Keratinocyte (primary cell): ENCODE data around the gene AEN. TPM values are rescaled to one million over a fixed set of nuclear protein-coding genes. Genes with fewer than 3 reads are reported as not detected.

ENCODE experiments used
- DNase-seq: peaks from one replicate; pipeline ENCODE4 v3.0.0-alpha.2; 2011; ENCODE audit warnings: low read depth, missing footprints, low spot score
- FAIRE-seq: peaks from 2 replicates; lab custom pipeline; 2011; peaks lifted over from hg19 to GRCh38; lab: Jason Lieb, UNC
- H2AFZ ChIP-seq: 2 replicates; pipeline ENCODE4 v1.6.0; 2012; ENCODE audit warnings: low read length, control low read depth, inconsistent platforms; ENCODE audit not compliant: control insufficient read depth
- H3K27ac ChIP-seq: 2 replicates; pipeline ENCODE4 v1.5.1; 2011; ENCODE audit warnings: low read length; ENCODE audit not compliant: control insufficient read depth, insufficient read depth
- H3K27me3 ChIP-seq: 3 replicates; pipeline ENCODE4 v1.6.0; 2011; ENCODE audit warnings: low read length; ENCODE audit not compliant: control insufficient read depth, insufficient read depth; ENCODE audit errors: extremely low read depth
- H3K36me3 ChIP-seq, 2 experiments: 2 replicates in 1 of 2; 3 replicates in 1 of 2; pipeline ENCODE4 v1.5.1; 2011; ENCODE audit warnings: low read length in 2 of 2, mild to moderate bottlenecking in 1 of 2; ENCODE audit not compliant: control insufficient read depth in 2 of 2, insufficient read depth in 2 of 2; ENCODE audit errors: extremely low read depth in 1 of 2
- H3K4me1 ChIP-seq: 3 replicates; pipeline ENCODE4 v1.5.1; 2011; ENCODE audit warnings: low read length; ENCODE audit not compliant: control insufficient read depth, insufficient read depth; ENCODE audit errors: extremely low read depth
- H3K4me2 ChIP-seq: 3 replicates; pipeline ENCODE4 v1.6.0; 2011; ENCODE audit warnings: low read depth, low read length; ENCODE audit not compliant: control insufficient read depth, insufficient read depth; ENCODE audit errors: extremely low read depth
- H3K4me3 ChIP-seq, 3 experiments: fragments of 200-600 bp in 1 of 3; sonication (generic) in 1 of 3; 2 replicates in 2 of 3; 3 replicates in 1 of 3; pipeline ENCODE4 v1.5.1; 2011 to 2016; ENCODE audit warnings: low read length in 3 of 3, mild to moderate bottlenecking in 3 of 3, control low read depth in 2 of 3, inconsistent platforms in 1 of 3, low read depth in 1 of 3, mixed read lengths in 1 of 3, mixed run types in 1 of 3, moderate library complexity in 1 of 3; ENCODE audit not compliant: control insufficient read depth in 2 of 3, insufficient read depth in 2 of 3; ENCODE audit errors: extremely low read depth in 1 of 3
- H3K79me2 ChIP-seq: 2 replicates; pipeline ENCODE4 v1.6.0; 2012; ENCODE audit warnings: low read length; ENCODE audit not compliant: control insufficient read depth, insufficient read depth
- H3K9ac ChIP-seq: 3 replicates; pipeline ENCODE4 v1.6.0; 2011; ENCODE audit warnings: low read length; ENCODE audit not compliant: control insufficient read depth, insufficient read depth; ENCODE audit errors: extremely low read depth
- H3K9me1 ChIP-seq: 3 replicates; pipeline ENCODE4 v1.6.0; 2011; ENCODE audit warnings: low read length; ENCODE audit not compliant: control insufficient read depth, insufficient read depth; ENCODE audit errors: extremely low read depth
- H3K9me3 ChIP-seq: 2 replicates; pipeline ENCODE4 v1.5.1; 2012; ENCODE audit warnings: low read depth, low read length; ENCODE audit not compliant: control insufficient read depth
- H4K20me1 ChIP-seq: 3 replicates; pipeline ENCODE4 v1.6.0; 2011; ENCODE audit warnings: low read length; ENCODE audit not compliant: control insufficient read depth, insufficient read depth; ENCODE audit errors: extremely low read depth
- EZH2 ChIP-seq: IDR thresholded peaks from one replicate; pipeline ENCODE4 v1.6.1; 2012; ENCODE audit warnings: inconsistent platforms, mild to moderate bottlenecking, low read length, moderate library complexity
- dilution Hi-C: fragments of 300-500 bp; cut with MboI; formaldehyde crosslinking; loops from one replicate; pipeline ENCODE4 v1.7.0; 2020; ENCODE audit warnings: low sequenced_read_pairs; ENCODE audit not compliant: extremely low pct_ligation_motif_present
- polyA plus RNA-seq, 5 experiments: library from polyadenylated mRNA; depleted of rRNA in 3 of 5; stranded (reverse) in 3 of 5; stranded (forward) in 1 of 5; unstranded in 1 of 5; fragments of >200 nt; gene quantifications; 1 replicate in 1 of 5; 2 replicates in 3 of 5; 3 replicates in 1 of 5; pipeline versions ENCODE4 v1.2.1 to v1.2.3, GENCODE V29; 2011 to 2012; ENCODE audit warnings: missing spikeins in 2 of 5, low read depth in 1 of 5, low replicate concordance in 1 of 5
- TF ChIP-seq, protein P1 (sequence below), 3 experiments: IDR thresholded peaks in 1 of 3; conservative IDR thresholded peaks in 1 of 3; optimal IDR thresholded peaks in 1 of 3; 2 replicates in 2 of 3; 3 replicates in 1 of 3; pipeline versions ENCODE3 to v1.5.1; 2011; ENCODE audit warnings: low read length in 3 of 3, mild to moderate bottlenecking in 3 of 3, moderate library complexity in 2 of 3, control low read depth in 1 of 3, inconsistent platforms in 1 of 3; ENCODE audit not compliant: insufficient read depth in 2 of 3; ENCODE audit errors: extremely low read depth in 1 of 3

The AEN gene
- polyA plus RNA-seq, 1 donor (not counting 4 experiments of a cell fraction or from before 2014, with no cell fraction given) = 27.5 TPM

DNA sequence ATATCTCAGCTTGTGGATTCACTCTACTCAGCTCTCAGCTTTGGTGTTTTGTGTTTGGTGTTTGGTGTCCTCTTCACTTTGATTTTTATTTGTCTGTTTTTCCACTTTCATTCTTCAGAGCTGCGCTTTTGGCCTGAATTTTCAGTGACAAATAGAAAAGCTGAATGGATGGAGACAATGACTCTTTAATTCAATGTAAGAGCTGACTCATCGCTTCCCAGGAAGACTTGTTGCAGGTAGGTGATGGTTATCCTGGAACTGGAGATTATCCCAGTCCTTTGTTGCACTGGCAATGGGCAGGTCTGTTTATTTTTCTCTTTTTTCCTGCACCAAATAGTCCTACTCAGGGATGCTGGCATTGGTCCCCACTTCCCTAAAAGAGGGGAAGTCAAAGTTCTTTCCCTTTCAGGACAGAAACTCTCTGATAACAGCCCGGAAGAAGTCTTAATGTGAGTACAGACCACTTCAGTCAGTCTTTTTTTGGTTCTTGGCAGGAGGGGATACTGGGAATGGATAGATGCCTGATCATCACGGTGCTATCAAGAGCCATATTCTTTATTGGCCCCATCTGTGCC is 12.4 kb upstream of the AEN start:
- Histone ChIP-seq H3K4me2 (no peak overlapping the region), H3K79me2 (no peaks in the 10 kb centered on the region), H3K9me3 (no peaks in the 10 kb centered on the region), H3K36me3 (no peaks in the 10 kb centered on the region), H3K27ac (no peak overlapping the region), H4K20me1 (no peaks in the 10 kb centered on the region), H3K4me3 (no peak overlapping the region), H3K4me1 (peaks cover 4% of the 10 kb centered on the region), H3K9me1 (no peaks in the 10 kb centered on the region), H3K9ac (no peak overlapping the region), H3K27me3 (peaks cover 54% of the 10 kb centered on the region), H2AFZ (no peak overlapping the region)
- FAIRE-seq (no peak), DNase-seq (no peak)
- TF ChIP-seq EZH2 = no peak
- TF ChIP-seq, protein P1, sequence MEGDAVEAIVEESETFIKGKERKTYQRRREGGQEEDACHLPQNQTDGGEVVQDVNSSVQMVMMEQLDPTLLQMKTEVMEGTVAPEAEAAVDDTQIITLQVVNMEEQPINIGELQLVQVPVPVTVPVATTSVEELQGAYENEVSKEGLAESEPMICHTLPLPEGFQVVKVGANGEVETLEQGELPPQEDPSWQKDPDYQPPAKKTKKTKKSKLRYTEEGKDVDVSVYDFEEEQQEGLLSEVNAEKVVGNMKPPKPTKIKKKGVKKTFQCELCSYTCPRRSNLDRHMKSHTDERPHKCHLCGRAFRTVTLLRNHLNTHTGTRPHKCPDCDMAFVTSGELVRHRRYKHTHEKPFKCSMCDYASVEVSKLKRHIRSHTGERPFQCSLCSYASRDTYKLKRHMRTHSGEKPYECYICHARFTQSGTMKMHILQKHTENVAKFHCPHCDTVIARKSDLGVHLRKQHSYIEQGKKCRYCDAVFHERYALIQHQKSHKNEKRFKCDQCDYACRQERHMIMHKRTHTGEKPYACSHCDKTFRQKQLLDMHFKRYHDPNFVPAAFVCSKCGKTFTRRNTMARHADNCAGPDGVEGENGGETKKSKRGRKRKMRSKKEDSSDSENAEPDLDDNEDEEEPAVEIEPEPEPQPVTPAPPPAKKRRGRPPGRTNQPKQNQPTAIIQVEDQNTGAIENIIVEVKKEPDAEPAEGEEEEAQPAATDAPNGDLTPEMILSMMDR (optimal IDR thresholded peaks at IDR 0.05 in 1 of 3, IDR thresholded peaks at IDR 0.05 in 1 of 3, conservative IDR thresholded peaks at IDR 0.05 in 1 of 3; ENCODE audit: extremely low read depth in 1 of 3, insufficient read depth in 2 of 3, low read length in 3 of 3) = no peak
- dilution Hi-C loops = no loop called here

DNA sequence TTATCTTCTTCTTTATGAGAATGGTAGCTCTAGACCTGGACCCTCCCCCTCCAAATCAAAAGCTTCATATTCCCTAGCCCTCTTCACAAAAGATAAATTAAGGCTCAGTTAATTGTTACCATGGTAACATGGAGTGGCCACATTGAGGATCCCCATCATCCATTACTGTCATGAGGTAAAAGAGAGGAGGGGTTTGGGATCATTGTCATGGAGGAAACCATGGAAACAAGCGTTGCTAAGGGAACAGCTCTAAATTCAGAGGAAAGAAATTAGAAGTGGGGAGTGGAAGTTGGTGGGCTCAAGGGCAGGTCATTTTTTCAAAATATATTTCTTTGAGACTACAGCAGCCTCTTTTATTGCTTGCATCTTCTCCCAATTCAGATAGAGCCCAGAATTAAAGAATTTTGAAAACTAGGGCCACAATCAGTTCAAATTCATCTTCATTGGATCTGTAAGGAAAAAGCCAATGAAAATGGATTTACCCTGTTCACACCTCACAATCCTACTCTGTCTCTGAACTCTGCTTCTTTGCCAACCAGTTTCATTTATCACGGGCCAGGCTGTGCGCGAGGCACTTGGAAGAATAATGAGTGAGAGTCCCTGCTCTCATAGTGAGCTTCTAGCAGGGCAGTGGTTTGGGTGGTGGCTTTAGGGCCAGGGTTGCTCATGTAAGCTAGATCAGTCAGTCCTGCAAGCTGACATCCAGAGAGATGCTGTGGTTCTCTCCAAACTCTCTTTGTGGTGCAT is 11.6 kb upstream of the AEN start:
- H3K27ac ChIP-seq = no peak overlapping the region
- H3K9me3 ChIP-seq = no peaks in the 10 kb centered on the region
- H3K9me1 ChIP-seq = no peaks in the 10 kb centered on the region
- no peaks in the 10 kb centered on the region for H3K36me3 ChIP-seq
- dilution Hi-C loops = no loop called here
- no peak overlapping the region for H3K4me3 ChIP-seq
- no peak overlapping the region for H3K9ac ChIP-seq
- H3K27me3 ChIP-seq = peaks cover 46% of the 10 kb centered on the region
- FAIRE-seq (no peak), DNase-seq (no peak)
- no peaks in the 10 kb centered on the region for H4K20me1 ChIP-seq
- no peak overlapping the region for H2AFZ ChIP-seq
- TF ChIP-seq, protein P1 (optimal IDR thresholded peaks at IDR 0.05 in 1 of 3, IDR thresholded peaks at IDR 0.05 in 1 of 3, conservative IDR thresholded peaks at IDR 0.05 in 1 of 3; ENCODE audit: extremely low read depth in 1 of 3, insufficient read depth in 2 of 3, low read length in 3 of 3) = no peak
- no peak for TF ChIP-seq EZH2
- H3K4me2 ChIP-seq = no peak overlapping the region
- H3K4me1 ChIP-seq = peaks cover 7% of the 10 kb centered on the region
- H3K79me2 ChIP-seq = no peaks in the 10 kb centered on the region
